Activated CD8-positive, alpha-beta memory T cell treated with anti-CD3 and anti-CD28 coated beads for 24 hours (primary cell): Measurements from ENCODE around the gene CRYZ.
"Not testable (repeated sequence)": the region's sequence is repeated elsewhere in the genome, so short reads cannot be mapped to it uniquely, and the experiment has no call there.

Experiments used
- DNase-seq: peaks from one replicate; pipeline ENCODE4 v3.0.0-alpha.2; 2020

The CRYZ gene

DNA sequence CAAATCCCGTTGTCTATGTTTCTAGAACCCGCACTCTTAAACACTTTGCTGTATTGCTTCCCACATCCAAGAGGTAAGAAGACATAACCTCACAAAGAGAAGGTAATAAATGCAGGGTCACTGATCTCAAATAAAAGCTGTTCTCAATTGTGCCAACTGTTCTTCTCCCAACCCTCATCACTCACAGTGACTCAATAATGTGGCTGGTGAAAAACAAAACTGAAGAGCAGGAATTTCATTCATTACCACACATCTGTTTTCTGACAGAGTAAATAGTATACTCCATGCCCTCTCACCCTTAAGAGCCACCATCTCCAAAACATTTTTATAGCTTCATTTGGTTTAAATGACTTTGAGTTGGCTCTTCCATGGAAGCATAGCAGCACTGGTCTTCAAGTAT lies 53.0 kb downstream of the CRYZ start:
- DNase-seq: no peak

DNA sequence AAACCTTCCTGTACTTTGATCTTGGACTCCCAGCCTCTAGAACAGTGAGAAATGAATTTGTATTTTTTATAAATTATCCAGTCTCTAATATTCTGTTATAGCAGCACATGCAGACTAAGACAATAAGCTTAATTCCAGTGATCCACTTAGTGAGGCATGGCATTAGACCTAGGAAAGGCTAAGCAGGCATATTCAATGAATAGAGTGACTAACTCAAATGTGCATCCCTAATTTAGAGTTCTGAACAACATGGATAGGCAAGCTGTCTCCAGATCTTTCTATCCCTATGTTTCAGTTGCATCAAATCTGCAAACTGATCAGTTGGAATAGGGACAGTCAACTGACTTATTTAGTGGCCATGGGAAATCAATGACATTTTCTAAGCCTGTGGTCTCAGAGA lies 54.9 kb downstream of the CRYZ start:
- DNase-seq: no peak

DNA sequence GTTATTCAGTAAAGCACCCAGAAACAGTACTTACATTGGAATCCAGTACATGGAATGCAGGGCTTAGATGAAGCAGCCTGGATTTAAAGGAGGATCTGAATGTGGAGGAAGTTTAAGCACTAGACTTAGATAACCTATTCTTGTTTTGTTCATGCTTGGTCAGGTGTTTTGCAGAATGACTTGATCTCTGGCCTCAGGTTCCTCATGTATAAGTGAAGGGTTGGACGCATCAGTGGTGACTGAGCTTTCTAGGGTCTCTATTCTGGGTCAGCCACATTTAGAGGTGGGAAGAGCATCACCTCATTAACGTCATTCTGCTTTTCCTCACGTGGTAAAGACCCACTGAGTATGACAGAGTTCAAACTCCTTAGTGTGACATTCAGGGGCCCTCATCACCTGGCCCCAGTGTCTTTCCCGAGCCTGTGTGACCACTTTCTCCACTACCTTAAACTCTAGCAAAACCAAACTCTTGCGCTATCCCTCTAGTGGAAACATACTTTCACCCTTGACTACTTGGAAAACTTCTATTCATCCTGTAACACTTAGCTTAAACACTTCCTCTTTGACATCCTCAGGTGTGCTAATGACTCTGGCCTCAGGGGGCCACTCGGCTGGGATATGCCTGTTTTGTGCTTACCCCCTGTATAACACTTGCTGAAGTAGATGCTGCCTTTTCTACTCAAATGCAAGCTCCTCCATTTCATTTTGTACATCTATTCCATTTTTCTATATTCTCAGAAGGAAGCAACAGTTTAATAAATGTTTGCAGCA lies 58.4 kb downstream of the CRYZ start:
- no peak for DNase-seq

DNA sequence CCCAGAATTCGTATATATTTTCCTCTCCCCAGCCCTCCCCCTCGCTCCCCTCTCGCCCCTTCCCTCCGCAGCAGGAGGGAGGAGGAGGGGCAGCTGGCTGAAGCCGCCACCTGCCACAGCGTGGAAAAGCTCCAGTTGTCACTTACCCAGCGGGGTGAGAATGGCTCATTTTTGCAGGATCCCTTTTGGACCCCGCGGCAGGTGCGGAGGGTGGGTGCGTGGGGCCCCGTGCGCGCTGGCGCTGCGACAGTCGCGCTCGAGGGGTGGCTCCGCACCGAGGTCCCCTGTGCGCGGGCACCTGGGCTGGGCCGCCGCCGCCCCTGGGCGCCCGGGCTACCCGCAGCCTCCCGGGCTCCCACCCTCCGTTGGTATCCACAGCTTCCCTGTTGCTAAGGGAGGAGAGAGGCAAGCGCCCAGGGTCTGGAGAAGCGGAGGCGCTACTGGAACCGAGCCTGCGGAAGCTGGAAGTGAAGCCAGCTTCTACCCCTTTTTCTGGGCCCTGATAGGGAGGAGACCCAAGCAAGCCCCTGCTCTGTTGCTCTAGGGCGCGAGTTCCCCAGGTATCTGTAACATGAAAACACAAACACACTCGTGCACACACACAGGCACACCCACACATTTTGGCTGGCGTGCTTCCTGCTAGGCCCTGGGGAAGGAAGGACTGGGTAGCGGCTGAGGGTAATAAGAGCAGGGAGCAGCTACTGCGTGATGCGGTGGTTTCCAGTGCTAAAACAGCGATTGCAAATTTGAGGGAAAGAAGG lies 59.3 kb downstream of the CRYZ start, which contains the start of gene ERICH3:
Gene ERICH3 (minus strand): TSS at position 442 of the 761 bp plus-strand sequence. CDS start 273 bp downstream, at position 169.
- DNase-seq: no peak

DNA sequence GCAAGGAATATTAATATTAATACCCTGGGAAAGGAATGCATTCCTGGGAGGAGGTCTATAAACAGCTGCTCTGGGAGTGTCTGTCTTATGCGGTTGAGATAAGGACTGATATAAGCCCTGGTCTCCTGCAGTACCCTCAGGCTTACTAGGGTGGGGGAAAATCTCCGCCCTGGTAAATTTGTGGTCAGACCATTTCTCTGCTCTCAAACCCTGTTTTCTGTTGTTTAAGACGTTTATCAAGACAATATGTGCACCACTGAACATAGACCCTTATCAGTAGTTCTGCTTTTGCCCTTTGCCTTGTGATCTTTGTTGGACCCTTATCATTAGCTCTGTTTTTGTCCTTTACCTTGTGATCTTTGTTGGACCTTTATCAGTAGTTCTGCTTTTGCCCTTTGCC lies 62.0 kb downstream of the CRYZ start:
- DNase-seq: not testable (repeated sequence)
